ENCODE measurements around the gene GIMD1. TPM values are rescaled to one million over a fixed set of nuclear protein-coding genes. Genes with fewer than 3 reads are reported as not detected.

The GIMD1 gene
- not detected in 2 replicates for total RNA-seq

GRCh38 chr4:106368678-106369077 lies at the start of gene GIMD1:
Gene GIMD1, minus strand, starts transcription at chr4:106368778. Its CDS starts 1,343 bp downstream, at chr4:106367435.

GRCh38 chr4:106315968-106316772 lies 52.4 kb downstream of the GIMD1 start, which contains the start of the genes AIMP1 and TBCK:
Gene AIMP1, plus strand, starts transcription at chr4:106316550. Its CDS starts 8,460 bp downstream, at chr4:106325010.
Gene TBCK, minus strand, starts transcription at chr4:106316209. Its CDS starts 7,249 bp downstream, at chr4:106308960.

Other genes with a start within 250 kb of the GIMD1 start
- 37.1 and 49.8 TPM in 2 replicates for gene TBCK, start 52.6 kb downstream of the GIMD1 start, total RNA-seq
- 22.3 and 22.5 TPM in 2 replicates for gene AIMP1, start 52.2 kb downstream of the GIMD1 start, total RNA-seq